Smooth muscle cell (in vitro differentiated cells): ENCODE data around the gene NRP1. TPM values are rescaled to one million over a fixed set of nuclear protein-coding genes. Genes with fewer than 3 reads are reported as not detected.

Experiments
- DNase-seq: peaks from one replicate; lab custom pipeline; 2025; ENCODE audit not compliant: unreplicated experiment; lab: John Stamatoyannopoulos, UW
- H2AFZ ChIP-seq: fragments of 200-600 bp; sonication (generic); 2 replicates; pipeline ENCODE4 v1.6.0; 2016; ENCODE audit warnings: antibody characterized with exemption, low read depth, mild to moderate bottlenecking
- H3F3A ChIP-seq: fragments of 200-600 bp; sonication (generic); 2 replicates; pipeline ENCODE4 v1.6.0; 2017; ENCODE audit warnings: antibody characterized with exemption, low read depth
- H3K27ac ChIP-seq: fragments of 200-600 bp; sonication (generic); 2 replicates; pipeline ENCODE4 v1.5.1; 2016; ENCODE audit warnings: low read depth, mild to moderate bottlenecking
- H3K27me3 ChIP-seq: fragments of 200-600 bp; sonication (generic); 2 replicates; pipeline ENCODE4 v1.6.1; 2016; ENCODE audit warnings: low read depth, mild to moderate bottlenecking
- H3K36me3 ChIP-seq: fragments of 200-600 bp; sonication (generic); 2 replicates; pipeline ENCODE4 v1.5.1; 2016; ENCODE audit warnings: low read depth
- H3K4me1 ChIP-seq: fragments of 200-600 bp; sonication (generic); 2 replicates; pipeline ENCODE4 v1.5.1; 2016; ENCODE audit warnings: low read depth
- H3K4me2 ChIP-seq: fragments of 200-600 bp; sonication (generic); 2 replicates; pipeline ENCODE4 v1.6.0; 2016; ENCODE audit warnings: mild to moderate bottlenecking
- H3K4me3 ChIP-seq: fragments of 200-600 bp; sonication (generic); 2 replicates; pipeline ENCODE4 v1.5.1; 2016; ENCODE audit warnings: mild to moderate bottlenecking
- H3K79me2 ChIP-seq: fragments of 200-600 bp; sonication (generic); 2 replicates; pipeline ENCODE4 v1.6.0; 2016; ENCODE audit warnings: low read depth, mild to moderate bottlenecking
- H3K9ac ChIP-seq: fragments of 200-600 bp; sonication (generic); 2 replicates; pipeline ENCODE4 v1.6.0; 2016; ENCODE audit warnings: low read depth
- H3K9me3 ChIP-seq: fragments of 200-600 bp; sonication (generic); replicated peaks from 2 replicates; pipeline ENCODE4 v1.5.1; 2016; ENCODE audit warnings: low read depth
- H4K20me1 ChIP-seq: fragments of 200-600 bp; sonication (generic); 2 replicates; pipeline ENCODE4 v1.6.0; 2016; ENCODE audit warnings: low read depth
- WGBS: methylation state at CpG from one replicate; pipeline ENCODE4 v1.1.7; 2016; ENCODE audit warnings: low lambda C conversion rate; 5-methylcytosine and 5-hydroxymethylcytosine counted together
- polyA plus RNA-seq: library from polyadenylated mRNA; unstranded; fragments of >200 nt; fragmentation: Nextera tagmentation; extraction: Ambion mirVana; gene quantifications from 2 replicates; pipeline ENCODE4 v1.2.1, GENCODE V29; 2016
- total RNA-seq: library from RNA; depleted of rRNA; stranded (reverse); fragments of >200 nt; gene quantifications from 2 replicates; pipeline ENCODE4 v1.2.3, GENCODE V29; 2014
- TF ChIP-seq, protein P1 (sequence below): fragments of 200-600 bp; sonication (generic); IDR thresholded peaks from 2 replicates; pipeline ENCODE4 v1.5.1; 2017; ENCODE audit warnings: borderline replicate concordance, mild to moderate bottlenecking, antibody characterized with exemption; ENCODE audit not compliant: insufficient read depth, poor library complexity, severe bottlenecking

NRP1 gene
- total and polyA plus RNA-seq, 2 experiments from 2014 or later: 74.8 to 80.4 TPM

DNA sequence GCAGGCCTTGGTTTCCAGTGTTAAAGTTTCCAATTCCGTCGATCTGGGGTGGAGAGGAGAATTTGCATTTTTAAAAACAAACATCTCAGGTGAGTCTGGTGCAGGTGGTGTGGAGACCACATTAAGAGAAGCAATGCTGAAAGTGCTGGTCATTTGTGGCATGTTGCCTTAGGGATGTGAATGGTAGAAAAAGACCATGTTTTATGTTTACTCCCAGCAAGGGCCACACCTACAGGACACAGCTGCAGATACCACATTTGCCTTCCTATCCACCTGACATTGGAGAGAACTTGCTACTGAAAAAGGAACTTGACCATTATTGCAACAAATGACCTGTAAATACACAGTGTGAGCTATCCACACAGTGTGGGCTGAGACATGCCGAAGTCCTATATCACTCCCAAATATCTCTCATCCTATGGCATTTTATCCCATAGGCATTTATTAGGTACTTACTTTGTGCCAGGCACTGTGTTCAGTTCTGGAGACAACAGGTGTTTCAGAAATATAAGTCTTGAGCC lies 183.1 kb downstream of the NRP1 start:
- TF ChIP-seq, protein P1, sequence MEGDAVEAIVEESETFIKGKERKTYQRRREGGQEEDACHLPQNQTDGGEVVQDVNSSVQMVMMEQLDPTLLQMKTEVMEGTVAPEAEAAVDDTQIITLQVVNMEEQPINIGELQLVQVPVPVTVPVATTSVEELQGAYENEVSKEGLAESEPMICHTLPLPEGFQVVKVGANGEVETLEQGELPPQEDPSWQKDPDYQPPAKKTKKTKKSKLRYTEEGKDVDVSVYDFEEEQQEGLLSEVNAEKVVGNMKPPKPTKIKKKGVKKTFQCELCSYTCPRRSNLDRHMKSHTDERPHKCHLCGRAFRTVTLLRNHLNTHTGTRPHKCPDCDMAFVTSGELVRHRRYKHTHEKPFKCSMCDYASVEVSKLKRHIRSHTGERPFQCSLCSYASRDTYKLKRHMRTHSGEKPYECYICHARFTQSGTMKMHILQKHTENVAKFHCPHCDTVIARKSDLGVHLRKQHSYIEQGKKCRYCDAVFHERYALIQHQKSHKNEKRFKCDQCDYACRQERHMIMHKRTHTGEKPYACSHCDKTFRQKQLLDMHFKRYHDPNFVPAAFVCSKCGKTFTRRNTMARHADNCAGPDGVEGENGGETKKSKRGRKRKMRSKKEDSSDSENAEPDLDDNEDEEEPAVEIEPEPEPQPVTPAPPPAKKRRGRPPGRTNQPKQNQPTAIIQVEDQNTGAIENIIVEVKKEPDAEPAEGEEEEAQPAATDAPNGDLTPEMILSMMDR: no peak
- Histone ChIP-seq H4K20me1 (no peaks in the 10 kb centered on the region), H3F3A (no peaks in the 10 kb centered on the region), H3K9me3 (no peaks in the 10 kb centered on the region), H3K79me2 (no peaks in the 10 kb centered on the region), H3K4me2 (no peak overlapping the region), H3K4me3 (no peak overlapping the region), H2AFZ (no peak overlapping the region), H3K36me3 (no peaks in the 10 kb centered on the region), H3K4me1 (no peaks in the 10 kb centered on the region), H3K9ac (no peak overlapping the region), H3K27me3 (no peaks in the 10 kb centered on the region), H3K27ac (no peak overlapping the region)
- 91% methylated on average over 3 of the region's 3 CpGs for WGBS
- no peak for DNase-seq

DNA sequence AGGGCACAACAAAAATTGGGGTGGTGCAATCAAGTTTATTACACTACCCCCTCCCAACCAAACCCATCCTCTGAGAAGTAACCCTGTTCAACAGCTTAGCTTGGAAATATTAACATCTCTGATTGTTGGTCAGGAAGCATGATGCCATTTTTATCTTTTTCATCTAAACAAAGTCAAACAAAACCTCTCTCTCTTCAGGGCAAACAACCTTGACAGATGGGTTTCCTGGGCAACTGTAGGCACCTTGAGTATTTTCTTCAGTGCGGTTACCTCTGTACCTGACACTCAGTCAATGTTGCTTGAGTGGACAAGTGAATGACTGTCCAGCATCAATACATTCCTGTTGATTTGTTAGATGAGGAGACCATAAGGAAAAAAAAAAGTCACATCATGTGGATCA lies 183.6 kb downstream of the NRP1 start:
- Histone ChIP-seq H4K20me1 (no peaks in the 10 kb centered on the region), H3K36me3 (no peaks in the 10 kb centered on the region), H3K79me2 (no peaks in the 10 kb centered on the region), H3K9ac (no peak overlapping the region), H2AFZ (no peak overlapping the region), H3K27ac (no peak overlapping the region), H3K4me1 (no peaks in the 10 kb centered on the region), H3K4me2 (no peak overlapping the region), H3F3A (no peaks in the 10 kb centered on the region), H3K27me3 (no peaks in the 10 kb centered on the region), H3K4me3 (no peak overlapping the region), H3K9me3 (no peaks in the 10 kb centered on the region)
- WGBS: 97% methylated on average over 1 of the region's 1 CpG
- TF ChIP-seq, protein P1: no peak
- no peak for DNase-seq

DNA sequence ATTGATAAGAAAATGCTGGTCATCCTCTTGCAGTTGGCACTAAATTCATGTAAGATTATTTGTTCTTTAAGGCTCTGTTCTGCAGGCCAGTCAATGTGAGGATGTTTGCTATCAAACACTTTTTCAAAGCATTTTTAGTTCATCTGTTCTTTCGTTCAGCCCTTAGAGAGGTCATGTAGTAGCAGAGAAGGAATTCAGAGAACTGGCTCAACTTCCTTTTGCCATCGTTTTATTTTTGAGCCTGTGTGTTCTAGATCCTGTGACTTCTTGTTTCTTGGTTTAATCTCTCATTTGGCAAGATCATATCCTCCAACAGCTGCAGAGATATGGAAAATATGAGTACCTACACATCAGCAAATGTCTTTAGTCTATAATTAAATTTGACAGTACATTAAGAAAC lies 184.3 kb downstream of the NRP1 start:
- TF ChIP-seq, protein P1: no peak
- Histone ChIP-seq H3F3A (no peaks in the 10 kb centered on the region), H4K20me1 (no peaks in the 10 kb centered on the region), H3K79me2 (no peaks in the 10 kb centered on the region), H3K36me3 (no peaks in the 10 kb centered on the region), H3K27ac (no peak overlapping the region), H2AFZ (no peak overlapping the region), H3K4me3 (no peak overlapping the region), H3K9ac (no peak overlapping the region), H3K4me1 (no peaks in the 10 kb centered on the region), H3K9me3 (no peaks in the 10 kb centered on the region), H3K27me3 (no peaks in the 10 kb centered on the region), H3K4me2 (no peak overlapping the region)
- 81% methylated on average over 2 of the region's 2 CpGs for WGBS
- no peak for DNase-seq

DNA sequence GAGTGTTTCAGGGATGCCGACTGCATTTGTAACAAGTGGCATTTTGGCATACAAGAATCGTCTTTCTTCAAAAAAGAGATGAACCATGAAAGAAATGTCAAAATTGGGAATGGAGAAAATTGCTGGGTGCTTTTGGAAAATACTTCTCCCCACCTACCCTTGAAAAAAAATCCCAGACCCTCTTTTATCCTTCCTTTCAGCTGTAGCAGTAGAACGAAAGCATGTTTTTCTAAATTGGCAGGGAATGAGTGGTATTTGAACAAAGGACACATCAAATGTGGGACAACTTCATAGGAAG lies 187.5 kb downstream of the NRP1 start:
- Histone ChIP-seq H3K4me3 (no peak overlapping the region), H3K27ac (no peak overlapping the region), H3F3A (peaks cover 8% of the 10 kb centered on the region), H2AFZ (no peak overlapping the region), H3K4me1 (peaks cover 10% of the 10 kb centered on the region), H3K4me2 (no peak overlapping the region), H3K27me3 (no peaks in the 10 kb centered on the region), H3K9ac (no peak overlapping the region), H4K20me1 (no peaks in the 10 kb centered on the region), H3K36me3 (no peaks in the 10 kb centered on the region), H3K9me3 (no peaks in the 10 kb centered on the region), H3K79me2 (no peaks in the 10 kb centered on the region)
- WGBS: 96% methylated on average over 3 of the region's 3 CpGs
- DNase-seq: no peak
- TF ChIP-seq, protein P1: no peak
